CD4-positive, alpha-beta memory T cell (primary cell): ENCODE data around the gene MYOM1. TPM values are rescaled to one million over a fixed set of nuclear protein-coding genes. Genes with fewer than 3 reads are reported as not detected.

Experiments
- CTCF ChIA-PET: fragments of 350-600 bp; sonication (Branson Sonifier 250); formaldehyde crosslinking; loops from one replicate; lab custom pipeline; 2021; ENCODE audit warnings: inconsistent platforms; ENCODE audit not compliant: partially characterized antibody; lab: Charles Lee
- POLR2A ChIA-PET: fragments of 350-600 bp; sonication (Branson Sonifier 250); formaldehyde crosslinking; loops from one replicate; lab custom pipeline; 2021; ENCODE audit not compliant: partially characterized antibody; lab: Charles Lee
- DNase-seq, 5 donors: peaks; one replicate each; pipeline versions ENCODE4 v3.0.0 to v3.0.0-alpha.2; 2020 to 2022; ENCODE audit warnings: mixed read lengths in 1 of 5
- H3K27ac ChIP-seq: one replicate; pipeline ENCODE4 v1.7.0; 2013; ENCODE audit warnings: low read depth, low read length
- H3K27me3 ChIP-seq: 2 replicates; pipeline ENCODE4 v1.7.0; 2013; ENCODE audit warnings: mild to moderate bottlenecking, low read length, moderate library complexity; ENCODE audit not compliant: insufficient read depth
- H3K36me3 ChIP-seq: 2 replicates; pipeline ENCODE4 v1.7.0; 2013; ENCODE audit warnings: mild to moderate bottlenecking, low read length, moderate library complexity; ENCODE audit not compliant: insufficient read depth
- H3K4me1 ChIP-seq: 2 replicates; pipeline ENCODE4 v1.7.0; 2013; ENCODE audit warnings: mild to moderate bottlenecking, low read length, moderate library complexity; ENCODE audit not compliant: insufficient read depth
- H3K4me3 ChIP-seq, 2 donors: one replicate each; pipeline ENCODE4 v1.7.0; 2013; ENCODE audit warnings: low read length in 2 of 2, mild to moderate bottlenecking in 1 of 2
- H3K9me3 ChIP-seq, 2 donors: one replicate each; pipeline ENCODE4 v1.7.0; 2013; ENCODE audit warnings: low read length in 2 of 2, control low read depth in 1 of 2; ENCODE audit not compliant: control insufficient read depth in 1 of 2
- H3K27ac Mint-ChIP-seq, 7 donors: one replicate each; pipeline ENCODE4 v1.8.0; 2020 to 2021; ENCODE audit warnings: mixed read lengths in 7 of 7, mild to moderate bottlenecking in 6 of 7, inconsistent platforms in 3 of 7, moderate library complexity in 3 of 7
- H3K27me3 Mint-ChIP-seq, 2 donors: one replicate each; pipeline ENCODE4 v1.8.0; 2020 to 2021; ENCODE audit warnings: mixed read lengths in 2 of 2
- H3K36me3 Mint-ChIP-seq, 2 donors: one replicate each; pipeline ENCODE4 v1.8.0; 2020 to 2021; ENCODE audit warnings: mixed read lengths in 2 of 2, inconsistent platforms in 1 of 2, mild to moderate bottlenecking in 1 of 2
- H3K4me1 Mint-ChIP-seq, 4 donors: one replicate each; pipeline ENCODE4 v1.8.0; 2020 to 2021; ENCODE audit warnings: mixed read lengths in 4 of 4, mild to moderate bottlenecking in 1 of 4
- H3K4me3 Mint-ChIP-seq, 8 donors: one replicate each; pipeline ENCODE4 v1.8.0; 2020 to 2021; ENCODE audit warnings: mixed read lengths in 8 of 8, mild to moderate bottlenecking in 7 of 8, moderate library complexity in 6 of 8, inconsistent platforms in 3 of 8
- H3K9me3 Mint-ChIP-seq, 8 donors: one replicate each; pipeline ENCODE4 v1.8.0; 2020 to 2021; ENCODE audit warnings: mixed read lengths in 8 of 8, mild to moderate bottlenecking in 5 of 8, inconsistent platforms in 3 of 8, moderate library complexity in 1 of 8
- intact Hi-C: fragments of 100-400 bp; cut with micrococcal nuclease; formaldehyde crosslinking; loops from one replicate; pipeline ENCODE4 v1.15.1; 2023
- polyA plus RNA-seq, 2 donors: library from polyadenylated mRNA; unstranded; fragments of 300-500 nt; fragmentation: Illumina TruSeq; gene quantifications; one replicate each; pipeline ENCODE4 v1.2.3, GENCODE V29; 2021
- total RNA-seq, 2 experiments: library from RNA; stranded (reverse); gene quantifications; one replicate each; pipeline ENCODE4 v1.2.3, GENCODE V29; 2021

Gene MYOM1
- total and polyA plus RNA-seq, 4 experiments from 2014 or later: 0.09 to 4.2 (median 1.8) TPM

GRCh38 chr18:3213300-3214059 is 6.3 kb downstream of the MYOM1 start:
- Histone ChIP-seq H3K36me3 (no peaks in the 10 kb centered on the region), H3K27ac (no peak overlapping the region), H3K27me3 (no peaks in the 10 kb centered on the region), H3K4me3 (no peak overlapping the region), H3K4me1 (peaks cover 12% of the 10 kb centered on the region), H3K9me3 (no peaks in the 10 kb centered on the region)
- Mint-ChIP-seq H3K36me3 (peaks cover 0 to 3% of the 10 kb centered on the region in 2 donors), H3K9me3 (peaks cover 0 to 2% (median 0%) of the 10 kb centered on the region in 8 donors), H3K4me1 (peaks cover 6 to 18% (median 15%) of the 10 kb centered on the region in 4 donors), H3K4me3 (peak overlapping the region in 1 of 8 donors; percentile 4), H3K27ac (peak overlapping the region in 4 of 7 donors; percentile 60 to 79 (median 70)), H3K27me3 (no peaks in the 10 kb centered on the region)
- DNase-seq: peak; percentile 28 to 52 (median 33)
- ChIA-PET CTCF (interaction anchor here (1.1 to 1.4 kb wide), 3 partner anchors 62 to 452 kb away, joined by 3 read pairs; no protein-coding TSS in a partner anchor), POLR2A (interaction anchor here (0.9 to 1.3 kb wide), 3 partner anchors 37 to 50 kb away, joined by 3 to 4 read pairs (median 3); no protein-coding TSS in a partner anchor)
- intact Hi-C loops: no loop called here

GRCh38 chr18:3212657-3213056 is 7.1 kb downstream of the MYOM1 start:
- peaks cover 0 to 2% (median 0%) of the 10 kb centered on the region in 8 donors for H3K9me3 Mint-ChIP-seq
- Histone ChIP-seq H3K36me3 (no peaks in the 10 kb centered on the region), H3K4me1 (peaks cover 12% of the 10 kb centered on the region), H3K27ac (no peak overlapping the region), H3K27me3 (no peaks in the 10 kb centered on the region), H3K4me3 (no peak overlapping the region), H3K9me3 (no peaks in the 10 kb centered on the region)
- intact Hi-C loops: no loop called here
- peaks cover 6 to 18% (median 15%) of the 10 kb centered on the region in 4 donors for H3K4me1 Mint-ChIP-seq
- no peak for DNase-seq
- no peak overlapping the region for H3K4me3 Mint-ChIP-seq
- H3K27ac Mint-ChIP-seq: peak overlapping the region in 3 of 7 donors; percentile 11 to 65 (median 61)
- no peaks in the 10 kb centered on the region for H3K27me3 Mint-ChIP-seq
- POLR2A ChIA-PET: interaction anchor here (1.0 to 1.3 kb wide), 2 partner anchors 38 to 49 kb away, joined by 3 to 4 read pairs; no protein-coding TSS in a partner anchor
- peaks cover 0 to 3% of the 10 kb centered on the region in 2 donors for H3K36me3 Mint-ChIP-seq
- CTCF ChIA-PET: no interaction called here

GRCh38 chr18:3211236-3211992 is 8.4 kb downstream of the MYOM1 start:
- ChIA-PET POLR2A (no interaction called here), CTCF (interaction anchor here (1.0 kb wide), 1 partner anchor 244 kb away, joined by 3 read pairs; no protein-coding TSS in a partner anchor)
- Mint-ChIP-seq H3K36me3 (peaks cover 0 to 8% of the 10 kb centered on the region in 2 donors), H3K4me3 (no peak overlapping the region), H3K9me3 (peaks cover 0 to 4% (median under 1%) of the 10 kb centered on the region in 8 donors), H3K27me3 (no peaks in the 10 kb centered on the region), H3K27ac (peak overlapping the region in 4 of 7 donors; percentile 11 to 70 (median 32)), H3K4me1 (peaks cover 6 to 18% (median 15%) of the 10 kb centered on the region in 4 donors)
- no peak for DNase-seq
- Histone ChIP-seq H3K4me1 (peaks cover 12% of the 10 kb centered on the region), H3K36me3 (no peaks in the 10 kb centered on the region), H3K9me3 (no peaks in the 10 kb centered on the region), H3K4me3 (no peak overlapping the region), H3K27me3 (no peaks in the 10 kb centered on the region), H3K27ac (no peak overlapping the region)
- intact Hi-C loops: no loop called here

GRCh38 chr18:3209859-3210569 is 9.8 kb downstream of the MYOM1 start:
- H3K4me1 ChIP-seq: peaks cover 12% of the 10 kb centered on the region
- H3K4me1 Mint-ChIP-seq: peaks cover 6 to 18% (median 15%) of the 10 kb centered on the region in 4 donors
- no peaks in the 10 kb centered on the region for H3K27me3 Mint-ChIP-seq
- CTCF ChIA-PET: no interaction called here
- peaks cover 2 to 16% (median 8%) of the 10 kb centered on the region in 8 donors for H3K9me3 Mint-ChIP-seq
- intact Hi-C loops: no loop called here
- no peak overlapping the region for H3K27ac ChIP-seq
- H3K36me3 Mint-ChIP-seq: peaks cover 7 to 15% of the 10 kb centered on the region in 2 donors
- H3K9me3 ChIP-seq: peaks cover 0 to 6% of the 10 kb centered on the region in 2 donors
- POLR2A ChIA-PET: no interaction called here
- H3K4me3 ChIP-seq: no peak overlapping the region
- DNase-seq: no peak
- H3K27me3 ChIP-seq: no peaks in the 10 kb centered on the region
- no peak overlapping the region for H3K4me3 Mint-ChIP-seq
- peak overlapping the region in 1 of 7 donors; percentile 9 for H3K27ac Mint-ChIP-seq
- H3K36me3 ChIP-seq: no peaks in the 10 kb centered on the region

- Histone ChIP-seq H3K4me1 (no peaks in the 10 kb centered on the region), H3K27me3 (no peaks in the 10 kb centered on the region), H3K27ac (no peak overlapping the region), H3K9me3 (peaks cover 0 to 6% of the 10 kb centered on the region in 2 donors), H3K36me3 (no peaks in the 10 kb centered on the region), H3K4me3 (no peak overlapping the region)
- ChIA-PET CTCF (no interaction called here), POLR2A (no interaction called here)
- peaks cover 0 to 4% (median under 1%) of the 10 kb centered on the region in 4 donors for H3K4me1 Mint-ChIP-seq
- no peaks in the 10 kb centered on the region for H3K27me3 Mint-ChIP-seq
- H3K9me3 Mint-ChIP-seq: peaks cover 2 to 41% (median 21%) of the 10 kb centered on the region in 8 donors
- DNase-seq: no peak
- peak overlapping the region in 1 of 7 donors; percentile 73 for H3K27ac Mint-ChIP-seq
- peaks cover 16 to 20% of the 10 kb centered on the region in 2 donors for H3K36me3 Mint-ChIP-seq
- H3K4me3 Mint-ChIP-seq: no peak overlapping the region
- intact Hi-C loops: no loop called here
Observed at GRCh38 chr18:3207565-3207964, 12.2 kb downstream of the MYOM1 start.

GRCh38 chr18:3205239-3205638 is 14.5 kb downstream of the MYOM1 start:
- no peak overlapping the region for H3K4me3 Mint-ChIP-seq
- H3K27ac Mint-ChIP-seq: peak overlapping the region in 1 of 7 donors; percentile 32
- H3K27me3 Mint-ChIP-seq: no peaks in the 10 kb centered on the region
- intact Hi-C loops: no loop called here
- H3K4me1 Mint-ChIP-seq: peaks cover 0 to 4% (median 0%) of the 10 kb centered on the region in 4 donors
- Histone ChIP-seq H3K4me3 (no peak overlapping the region), H3K9me3 (peaks cover 0 to 6% of the 10 kb centered on the region in 2 donors), H3K27me3 (no peaks in the 10 kb centered on the region), H3K27ac (no peak overlapping the region), H3K4me1 (no peaks in the 10 kb centered on the region), H3K36me3 (no peaks in the 10 kb centered on the region)
- H3K9me3 Mint-ChIP-seq: peaks cover 2 to 47% (median 25%) of the 10 kb centered on the region in 8 donors
- POLR2A ChIA-PET: no interaction called here
- H3K36me3 Mint-ChIP-seq: peaks cover 18 to 24% of the 10 kb centered on the region in 2 donors
- CTCF ChIA-PET: no interaction called here
- DNase-seq: no peak
